ENCODE results near the gene RTF2. TPM values are rescaled to one million over a fixed set of nuclear protein-coding genes. Genes with fewer than 3 reads are reported as not detected.

RTF2 gene, protein sequence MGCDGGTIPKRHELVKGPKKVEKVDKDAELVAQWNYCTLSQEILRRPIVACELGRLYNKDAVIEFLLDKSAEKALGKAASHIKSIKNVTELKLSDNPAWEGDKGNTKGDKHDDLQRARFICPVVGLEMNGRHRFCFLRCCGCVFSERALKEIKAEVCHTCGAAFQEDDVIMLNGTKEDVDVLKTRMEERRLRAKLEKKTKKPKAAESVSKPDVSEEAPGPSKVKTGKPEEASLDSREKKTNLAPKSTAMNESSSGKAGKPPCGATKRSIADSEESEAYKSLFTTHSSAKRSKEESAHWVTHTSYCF
- 80.6 TPM for total RNA-seq
- long read RNA-seq, transcript RTF2-202 (9 exons, 2,212 nt) = major isoform, 524 of 584 reads
- long read RNA-seq, transcript RTF2-203 (8 exons, 1,572 nt) = minor isoform, 16 of 584 reads
- long read RNA-seq, partial matches to known transcripts = 15 of 584 reads
- long read RNA-seq, other reads (novel, unspliced or antisense) = 25 of 584 reads

DNA sequence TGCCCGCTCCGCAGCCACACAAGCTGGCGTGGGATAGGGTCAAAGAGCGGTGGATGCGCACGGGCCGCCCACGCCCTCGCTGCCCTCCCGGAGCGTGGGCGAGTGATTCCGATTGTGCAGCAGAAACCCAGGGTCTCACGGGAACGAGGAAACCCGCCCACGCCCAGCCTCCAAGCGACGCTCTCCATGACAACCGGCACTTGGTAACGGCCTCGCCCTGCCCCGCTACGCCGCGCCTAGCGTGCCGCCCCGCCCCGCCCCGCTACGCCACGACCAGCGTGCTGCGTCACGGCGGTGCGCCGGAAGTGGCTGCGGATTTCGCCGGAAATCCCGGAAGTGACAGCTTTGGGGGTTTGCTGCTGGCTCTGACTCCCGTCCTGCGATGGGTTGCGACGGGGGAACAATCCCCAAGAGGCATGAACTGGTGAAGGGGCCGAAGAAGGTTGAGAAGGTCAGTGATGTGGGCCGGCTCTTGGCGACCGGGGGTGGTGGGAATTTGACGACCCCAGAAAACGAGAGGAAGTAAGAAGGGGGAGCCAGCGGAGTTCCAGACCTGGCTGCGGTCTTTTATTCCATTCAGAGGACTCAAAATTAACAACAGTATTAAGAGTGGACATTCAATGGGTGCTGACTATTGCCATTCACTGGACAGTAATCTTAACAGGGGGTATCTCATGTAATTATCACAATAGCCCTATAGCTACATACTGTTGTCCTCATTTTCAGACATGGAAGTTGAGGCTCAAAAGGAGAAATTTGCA is at the start of gene RTF2:
RTF2 (plus strand) TSS at position 312 of the 761 bp plus-strand sequence; CDS start at position 383, 71 bp downstream.
- DNase-seq (ENCODE audit: low spot score) = peak; percentile 99

DNA sequence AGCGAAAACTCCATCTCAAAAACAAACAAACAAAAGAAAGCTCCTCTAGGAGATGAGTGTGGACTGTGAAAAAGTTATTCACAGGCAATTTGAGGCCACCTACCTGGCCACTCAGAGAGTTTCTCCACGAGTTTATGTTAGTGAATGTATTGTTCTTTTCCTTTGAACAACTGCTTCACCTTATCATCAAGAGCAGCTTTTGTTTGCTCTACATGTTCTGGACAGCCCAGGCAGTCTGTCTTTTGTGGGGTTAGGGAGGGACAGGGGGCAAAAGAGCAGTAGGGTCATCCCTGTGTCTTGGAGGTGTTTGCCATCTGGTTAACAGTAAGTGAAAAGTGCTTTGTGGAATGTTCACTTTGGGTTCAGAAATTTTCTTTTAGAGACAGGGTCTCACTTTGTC is 48.4 kb upstream of the RTF2 start:
- no peak for DNase-seq (ENCODE audit: low spot score)

DNA sequence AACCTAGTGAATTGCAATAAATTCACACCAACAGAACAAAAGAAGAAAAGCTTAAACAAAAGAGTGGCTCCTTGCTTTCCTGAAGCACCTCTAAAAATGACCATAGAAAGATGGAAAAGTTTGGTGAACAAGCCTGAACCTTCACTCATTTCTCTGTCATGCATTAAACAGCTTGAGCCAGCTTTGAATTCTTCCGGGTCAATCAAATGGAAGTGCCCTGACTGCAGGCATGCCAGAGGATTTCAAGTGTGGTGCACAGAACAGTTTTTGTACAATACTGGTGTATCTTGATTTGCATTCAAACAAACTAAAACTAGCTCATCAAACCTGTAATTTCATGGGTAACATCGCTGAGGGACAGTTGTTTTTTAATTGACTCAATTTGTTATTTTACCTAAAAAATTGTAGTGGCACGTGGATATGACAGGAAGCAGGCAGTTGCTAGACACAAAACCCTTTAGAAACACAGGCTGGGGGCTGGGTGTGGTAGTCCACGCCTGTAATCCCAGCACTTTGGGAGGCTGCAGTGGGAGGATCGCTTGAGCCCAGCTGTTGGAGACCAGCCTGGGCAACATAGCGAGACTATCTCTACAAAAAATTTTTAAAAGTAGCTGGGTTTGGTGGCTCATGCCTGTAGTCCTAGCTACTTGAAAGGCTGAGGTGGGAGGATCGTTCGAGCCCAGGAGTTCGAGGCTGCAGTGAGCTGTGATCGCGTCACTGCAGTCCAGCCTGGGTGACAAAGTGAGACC is 47.3 kb upstream of the RTF2 start:
- DNase-seq (ENCODE audit: low spot score) = no peak

DNA sequence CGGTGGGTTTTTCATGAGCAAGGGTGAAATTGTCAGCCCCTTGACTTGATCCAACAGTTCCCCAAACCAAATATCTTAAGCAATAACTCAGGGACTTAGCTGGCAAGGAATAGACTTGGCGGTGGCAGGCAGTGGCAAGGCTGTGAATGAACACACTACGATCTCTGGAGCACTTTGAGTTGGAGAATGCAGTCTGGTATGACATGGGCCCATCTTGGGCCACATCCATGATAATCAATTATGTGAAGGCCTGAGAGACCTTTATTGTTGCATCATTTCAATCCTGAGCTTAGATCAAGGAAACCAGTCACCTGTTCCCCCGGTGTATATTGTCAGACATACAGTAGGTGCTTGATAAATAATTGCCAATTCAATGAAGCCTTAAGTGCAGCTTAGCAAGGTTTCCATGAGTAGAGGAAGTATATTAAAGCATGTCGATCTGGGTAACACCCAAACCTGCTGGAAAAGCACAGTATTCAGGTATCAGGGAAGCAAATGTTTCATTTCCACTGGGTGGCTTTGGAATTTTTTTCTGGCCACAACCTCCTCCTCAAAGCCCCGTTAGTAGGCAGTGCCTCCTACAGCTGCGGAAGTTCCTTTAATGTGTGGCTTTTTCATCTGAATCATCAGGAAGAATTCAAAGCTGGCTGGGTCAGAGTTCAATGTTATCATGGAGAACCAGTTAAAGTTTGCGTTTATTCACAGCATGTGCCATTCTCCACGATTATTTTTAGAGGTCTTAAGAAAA is 46.2 kb upstream of the RTF2 start:
- no peak for DNase-seq (ENCODE audit: low spot score)

DNA sequence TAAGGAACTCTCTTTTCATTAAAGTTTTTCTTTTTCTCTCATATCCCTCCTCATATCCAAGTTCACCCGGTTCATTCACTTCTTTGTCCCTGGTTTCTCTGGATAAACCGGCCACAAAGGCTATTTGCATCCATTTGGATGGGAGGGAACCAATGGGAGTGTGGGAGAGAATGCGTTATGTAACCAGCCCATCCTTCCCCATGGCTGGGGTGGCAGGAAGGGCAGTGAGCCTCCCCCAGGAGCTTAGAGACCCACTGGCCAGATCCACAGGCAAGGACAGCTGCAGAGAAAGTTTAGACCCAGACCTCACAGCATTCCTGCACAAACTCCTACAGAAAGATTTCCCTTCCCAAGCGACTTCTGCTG is 45.6 kb upstream of the RTF2 start:
- no peak for DNase-seq (ENCODE audit: low spot score)

DNA sequence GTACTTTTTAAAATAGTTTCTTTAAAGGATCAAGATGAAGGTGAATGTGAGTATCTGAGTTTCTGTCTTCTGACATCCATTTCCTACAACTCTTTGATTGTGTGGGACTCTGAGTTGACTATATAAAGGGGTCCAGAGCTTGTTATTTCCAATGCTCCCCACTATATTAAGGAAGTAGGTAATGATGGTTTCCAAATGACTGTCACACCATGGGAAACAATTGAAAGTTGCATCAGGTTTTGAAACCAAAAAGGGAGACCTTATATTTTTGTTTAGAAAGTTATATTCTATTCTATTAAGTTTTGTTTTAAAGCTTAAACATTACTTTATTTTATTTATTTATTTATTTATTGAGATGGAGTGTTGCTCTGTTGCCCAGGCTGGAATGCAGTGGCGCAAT is 45.2 kb upstream of the RTF2 start:
- no peak for DNase-seq (ENCODE audit: low spot score)

DNA sequence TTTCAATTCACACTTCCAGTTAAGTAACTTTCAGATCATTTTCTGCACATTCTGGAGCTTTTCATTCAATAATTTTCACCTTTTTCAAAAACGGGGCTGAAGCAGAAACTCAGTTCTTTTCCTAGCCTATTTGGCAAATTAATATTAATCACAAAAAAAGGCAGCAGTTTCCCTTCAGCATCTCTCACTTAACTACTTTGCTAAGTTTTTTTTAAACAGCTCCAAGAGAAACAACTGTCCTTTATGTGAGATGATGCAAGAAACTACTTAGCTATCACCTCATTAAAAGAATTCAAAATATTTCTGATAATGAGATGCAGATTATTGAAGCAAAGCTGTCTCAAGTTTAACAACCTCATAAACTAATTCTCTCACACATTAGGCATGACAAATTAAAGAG is 44.5 kb upstream of the RTF2 start:
- DNase-seq (ENCODE audit: low spot score) = no peak

DNA sequence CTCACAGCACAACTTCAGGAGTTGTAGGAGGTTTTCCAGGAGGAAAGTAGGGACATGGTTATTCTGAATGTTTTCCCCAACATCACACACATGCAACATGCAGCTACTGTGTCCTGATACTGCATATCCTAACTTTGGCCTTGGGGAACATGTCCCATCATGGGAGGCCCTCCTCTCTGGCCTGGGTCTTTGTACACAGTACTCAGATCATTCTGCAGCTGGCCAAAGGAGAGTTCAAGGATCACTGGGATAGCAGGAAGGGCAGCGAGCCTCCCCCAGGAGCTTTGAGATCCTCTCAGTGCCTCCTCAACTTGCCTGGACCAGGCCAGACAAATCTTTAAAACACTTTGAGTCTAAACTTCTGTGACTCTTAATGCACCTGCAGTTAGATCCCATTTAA is 43.5 kb upstream of the RTF2 start:
- no peak for DNase-seq (ENCODE audit: low spot score)

DNA sequence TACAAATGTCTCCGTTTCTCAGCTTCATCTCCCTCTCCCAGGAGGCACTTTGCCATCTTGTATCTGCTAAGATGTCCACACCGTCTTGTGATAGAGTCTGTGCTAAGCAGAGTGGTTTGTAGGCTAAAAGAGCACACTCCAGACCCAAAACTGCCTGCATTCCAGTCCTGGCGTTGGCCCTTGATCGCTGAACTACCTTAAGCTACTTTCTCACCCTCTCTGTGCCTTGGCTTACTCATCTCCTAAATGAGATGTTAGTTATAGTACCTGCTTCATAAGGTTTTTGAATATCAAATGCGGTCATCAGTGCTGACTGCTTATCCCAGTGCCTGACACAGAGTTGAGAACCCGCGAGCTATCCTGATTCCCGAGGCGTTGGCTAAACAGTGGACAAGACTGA is 42.4 kb upstream of the RTF2 start:
- DNase-seq (ENCODE audit: low spot score) = no peak

DNA sequence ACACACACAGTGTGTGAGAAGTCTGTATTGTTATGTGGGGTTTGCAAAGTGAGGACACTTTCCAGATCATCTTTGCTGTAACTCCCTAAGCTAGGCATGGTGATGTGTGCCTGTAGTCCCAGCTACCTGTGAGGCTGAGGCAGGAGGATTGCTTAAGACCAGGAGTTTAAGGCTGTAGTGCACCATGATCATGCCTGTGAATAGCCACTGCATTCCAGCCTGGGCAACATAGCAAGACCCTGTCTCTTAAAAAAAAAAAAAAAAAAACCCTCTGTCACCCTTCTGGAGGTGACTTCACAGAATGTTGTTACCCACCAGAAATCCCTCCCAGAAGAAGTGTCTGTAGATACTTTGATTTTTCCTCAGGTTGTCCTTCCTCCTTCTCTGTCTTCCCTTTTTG is 41.5 kb upstream of the RTF2 start:
- DNase-seq (ENCODE audit: low spot score) = no peak

DNA sequence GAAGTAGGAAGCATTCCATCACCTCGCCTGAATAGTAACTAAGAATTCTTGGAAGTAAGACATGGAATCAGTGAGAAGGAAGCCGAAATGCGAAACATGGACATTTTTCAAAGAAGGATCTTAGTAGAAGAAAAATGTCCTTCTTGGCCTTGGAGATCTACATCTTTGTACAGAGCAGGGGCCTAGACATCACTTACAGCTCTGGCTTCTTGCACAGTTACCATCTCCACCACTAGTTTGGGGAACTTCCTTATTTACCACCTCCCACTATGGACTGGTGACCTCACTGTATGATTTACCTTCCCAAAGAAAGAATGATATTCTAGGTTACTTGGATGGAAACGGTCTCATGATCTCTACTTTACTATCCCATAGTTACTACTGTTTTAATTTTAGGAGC is 40.6 kb upstream of the RTF2 start:
- DNase-seq (ENCODE audit: low spot score) = no peak

DNA sequence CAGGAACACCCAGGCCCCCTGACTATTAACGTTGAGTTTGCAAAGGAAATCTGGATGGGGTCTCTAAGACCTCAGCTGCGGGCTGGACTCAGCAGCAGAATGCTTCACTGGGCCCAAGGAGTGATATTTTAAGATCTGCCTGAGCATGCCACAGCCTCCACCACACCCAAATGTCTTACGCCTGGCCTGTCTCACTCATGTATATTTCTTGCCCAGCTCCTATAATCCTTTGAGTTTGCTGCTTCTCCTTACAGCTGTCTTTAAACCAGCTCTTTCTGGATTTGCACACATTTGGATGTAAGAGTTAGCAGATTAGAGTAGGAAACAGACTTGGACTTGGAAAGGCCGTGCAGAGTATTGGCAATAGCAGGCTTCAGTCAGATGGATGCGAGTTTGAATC is 40.0 kb upstream of the RTF2 start:
- no peak for DNase-seq (ENCODE audit: low spot score)

DNA sequence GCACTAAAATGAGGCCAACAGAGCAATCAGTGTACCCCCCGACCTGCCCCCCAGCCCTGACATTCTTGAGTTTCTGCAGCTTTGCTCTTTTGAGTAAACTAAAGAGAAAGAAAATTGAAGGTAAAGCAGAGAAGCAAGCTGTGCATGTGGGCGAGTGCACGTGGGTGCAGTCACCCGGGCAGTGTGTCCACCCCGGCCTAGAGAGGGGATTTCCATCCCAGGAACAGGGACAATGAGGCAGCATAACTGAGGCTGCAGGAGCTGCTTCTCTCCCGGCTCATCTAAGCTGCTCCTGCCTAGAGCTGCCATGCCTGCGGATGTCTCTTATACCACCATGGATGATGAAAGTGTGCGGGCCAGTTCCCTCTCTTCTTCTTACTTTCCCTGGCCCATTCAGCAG is 39.5 kb upstream of the RTF2 start:
- no peak for DNase-seq (ENCODE audit: low spot score)

DNA sequence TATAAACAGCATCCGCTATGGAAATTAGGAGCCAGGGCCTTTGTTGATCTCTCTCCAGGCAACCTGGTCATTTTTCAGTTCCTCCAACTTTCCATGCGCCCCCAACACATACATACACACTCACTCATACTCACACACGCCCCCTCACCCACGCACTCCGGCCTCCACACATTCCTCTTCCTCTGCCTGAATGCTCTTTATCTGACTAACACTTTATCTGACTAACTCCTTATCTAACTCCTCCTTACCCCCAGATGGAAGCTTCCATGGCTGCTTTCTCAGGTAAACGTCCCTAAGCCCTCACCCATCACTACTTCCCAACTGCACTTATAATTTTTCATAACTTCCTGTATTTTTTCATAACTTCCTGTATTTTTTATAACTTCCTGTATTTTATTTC is 38.9 kb upstream of the RTF2 start:
- no peak for DNase-seq (ENCODE audit: low spot score)

DNA sequence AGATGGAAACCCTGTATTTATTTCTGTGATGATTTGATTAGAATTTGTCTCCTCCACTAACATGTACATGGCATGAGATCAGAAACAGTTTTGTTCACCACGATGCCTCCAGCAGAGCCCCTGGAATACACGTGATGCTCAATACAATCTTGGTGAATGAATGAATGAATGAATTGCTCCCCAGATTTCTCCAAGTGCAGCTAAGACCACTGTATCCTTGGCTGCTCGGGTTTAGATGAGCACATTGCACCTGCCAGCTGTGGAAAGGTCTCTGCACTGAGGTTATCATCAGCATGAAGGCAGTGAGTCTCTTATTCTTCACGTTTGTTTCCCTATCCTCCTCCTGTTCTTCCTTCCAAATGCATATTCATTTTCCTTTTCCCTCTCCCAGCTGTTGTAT is 38.5 kb upstream of the RTF2 start:
- no peak for DNase-seq (ENCODE audit: low spot score)

DNA sequence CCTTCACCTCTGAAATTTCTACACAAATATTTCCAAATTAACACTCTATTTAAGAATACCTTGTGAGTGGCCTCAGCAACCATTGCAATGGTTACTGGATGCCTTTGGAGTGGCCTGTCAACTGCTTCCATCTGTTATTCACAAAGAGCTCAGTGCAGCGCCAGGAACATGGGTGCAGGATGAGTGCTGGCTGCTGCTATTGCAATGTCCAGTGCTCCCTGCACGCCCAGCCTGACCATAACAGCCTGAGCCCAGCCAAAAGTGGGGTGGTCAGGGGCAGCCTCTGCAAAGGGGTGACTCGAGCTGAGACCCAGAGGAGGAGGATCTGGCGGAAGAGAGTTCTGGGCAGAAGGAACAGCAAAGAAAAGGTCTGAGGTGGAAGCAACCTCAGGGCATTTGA is 38.0 kb upstream of the RTF2 start:
- no peak for DNase-seq (ENCODE audit: low spot score)

DNA sequence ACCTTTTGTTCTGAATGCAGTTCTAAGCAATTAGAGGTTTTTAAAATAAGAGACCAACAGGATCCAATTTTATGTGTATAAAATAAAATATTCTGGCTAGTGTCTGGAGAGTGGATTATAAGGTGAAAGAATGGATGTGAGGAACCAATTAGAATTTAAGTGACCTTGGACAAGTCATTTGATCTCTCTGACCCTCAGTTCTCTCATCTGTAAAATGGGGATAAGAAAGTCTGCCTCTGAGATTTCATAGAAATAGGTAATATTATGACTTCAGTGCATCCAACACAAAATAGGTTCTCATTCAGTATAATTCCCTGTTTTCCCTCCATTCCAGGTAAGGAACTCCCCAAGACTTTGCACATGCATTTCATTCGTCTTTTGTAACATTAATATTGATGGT is 37.5 kb upstream of the RTF2 start:
- DNase-seq (ENCODE audit: low spot score) = no peak

DNA sequence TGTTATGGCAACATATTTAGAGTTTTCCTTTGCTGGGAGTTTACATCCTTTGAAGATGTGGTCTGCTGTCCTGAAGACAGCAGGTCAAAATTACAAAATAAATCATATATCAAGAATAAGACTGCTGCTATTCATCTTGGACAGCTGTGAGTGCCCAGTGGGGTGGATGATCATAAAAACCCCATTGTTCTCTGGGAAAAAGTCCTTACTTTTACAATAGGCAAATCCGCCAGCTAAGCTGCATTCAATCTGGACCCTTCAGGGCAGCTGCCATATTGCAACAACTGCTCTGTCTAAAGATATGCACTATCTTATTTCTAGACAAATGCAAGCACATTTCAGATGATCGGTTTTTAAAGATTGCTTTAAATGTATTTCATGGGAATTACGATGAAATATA is 37.0 kb upstream of the RTF2 start:
- DNase-seq (ENCODE audit: low spot score) = no peak

DNA sequence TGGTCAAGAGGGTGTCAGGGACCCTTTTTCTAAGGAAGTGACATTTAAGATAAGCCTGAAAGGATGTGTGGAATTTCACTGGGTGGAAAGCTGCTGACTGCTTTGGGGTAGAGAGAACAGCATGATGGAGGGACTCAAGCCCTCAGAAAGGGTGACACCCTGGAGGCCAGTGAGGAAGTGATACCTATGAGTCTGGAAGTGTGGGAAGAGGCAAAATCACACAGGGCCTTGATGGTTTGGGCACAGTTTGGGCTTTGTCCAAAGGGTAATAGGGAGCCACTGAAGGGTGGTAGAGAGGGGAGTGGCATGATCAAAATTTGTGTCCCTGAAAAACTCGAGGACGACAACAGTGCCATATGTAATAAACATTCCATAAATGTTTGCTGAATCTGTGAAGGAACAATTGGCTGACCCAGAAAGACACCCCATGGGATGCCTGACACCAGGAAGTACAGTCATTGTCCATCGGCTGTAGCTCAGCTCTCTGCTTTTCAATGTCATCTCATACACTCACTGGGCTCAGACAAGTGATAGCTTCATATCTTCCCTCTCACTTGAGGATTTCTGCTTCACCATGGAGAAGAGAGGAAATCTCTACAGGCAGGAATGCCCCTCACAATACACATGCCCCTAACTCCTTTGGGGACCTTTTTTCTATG is 35.1 kb upstream of the RTF2 start:
- no peak for DNase-seq (ENCODE audit: low spot score)

DNA sequence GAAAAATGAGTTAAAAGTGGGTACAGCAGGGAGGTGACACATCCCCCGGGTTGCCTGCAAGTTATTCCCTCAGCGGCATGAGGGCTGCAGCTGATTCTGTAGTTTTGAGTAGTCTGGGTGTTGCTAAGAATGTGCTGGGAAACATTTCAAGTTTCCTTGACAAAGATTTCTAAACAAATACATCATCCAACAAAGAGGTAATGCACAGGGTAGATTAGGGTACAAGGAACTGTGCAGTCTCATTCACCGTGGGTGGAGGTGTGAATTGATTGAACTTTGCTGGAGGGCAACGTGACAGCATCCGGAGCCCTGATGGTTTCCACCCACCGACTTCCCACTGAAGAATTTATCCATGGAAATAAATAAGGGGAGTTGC is 34.6 kb upstream of the RTF2 start:
- no peak for DNase-seq (ENCODE audit: low spot score)

Data from mesenteric fat pad (tissue), 1 donor.